ENCODE data around the gene KRTAP4-4.
"Not testable (repeated sequence)": the region's sequence is repeated elsewhere in the genome, so short reads cannot be mapped to it uniquely, and the experiment has no call there.

The KRTAP4-4 gene

GRCh38 chr17:41133880-41134735 lies 26.4 kb downstream of the KRTAP4-4 start:
- no peak for TF ChIP-seq CTCF (IDR thresholded peaks at IDR 0.05; ENCODE audit: low read length, missing control alignments)
- H3K4me3 ChIP-seq (replicated peaks; ENCODE audit: low read depth, low read length), result no peak overlapping the region
- DNase-seq (ENCODE audit: low read depth), result no peak

- no peak for DNase-seq (ENCODE audit: low read depth)
- no peak overlapping the region for H3K4me3 ChIP-seq (replicated peaks; ENCODE audit: low read depth, low read length)
- TF ChIP-seq CTCF (IDR thresholded peaks at IDR 0.05; ENCODE audit: low read length, missing control alignments), result no peak
Measured at GRCh38 chr17:41131979-41132378, 28.6 kb downstream of the KRTAP4-4 start.

GRCh38 chr17:41127371-41127770 lies 33.2 kb downstream of the KRTAP4-4 start:
- H3K4me3 ChIP-seq (replicated peaks; ENCODE audit: low read depth, low read length), result no peak overlapping the region
- TF ChIP-seq CTCF (IDR thresholded peaks at IDR 0.05; ENCODE audit: low read length, missing control alignments), result no peak
- DNase-seq (ENCODE audit: low read depth), result no peak

GRCh38 chr17:41126412-41126811 lies 34.1 kb downstream of the KRTAP4-4 start:
- H3K4me3 ChIP-seq (replicated peaks; ENCODE audit: low read depth, low read length), result no peak overlapping the region

GRCh38 chr17:41125064-41125463 lies 35.5 kb downstream of the KRTAP4-4 start:
- no peak for DNase-seq (ENCODE audit: low read depth)
- no peak for TF ChIP-seq CTCF (IDR thresholded peaks at IDR 0.05; ENCODE audit: low read length, missing control alignments)
- H3K4me3 ChIP-seq (replicated peaks; ENCODE audit: low read depth, low read length), result no peak overlapping the region

More at GRCh38 chr17:41126412-41126811, 34.1 kb downstream of the KRTAP4-4 start:
- no peak for DNase-seq (ENCODE audit: low read depth)
- TF ChIP-seq CTCF (IDR thresholded peaks at IDR 0.05; ENCODE audit: low read length, missing control alignments), result no peak

GRCh38 chr17:41123991-41124371 lies 36.6 kb downstream of the KRTAP4-4 start, which contains the start of gene KRTAP4-12:
KRTAP4-12 (minus strand) TSS chr17:41124182; CDS start chr17:41124122, 60 bp downstream.
- not testable (repeated sequence) for H3K4me3 ChIP-seq (replicated peaks; ENCODE audit: low read depth, low read length); DNase-seq (ENCODE audit: low read depth)

GRCh38 chr17:41123292-41123990 lies 37.1 kb downstream of the KRTAP4-4 start:
- H3K4me3 ChIP-seq (replicated peaks; ENCODE audit: low read depth, low read length); DNase-seq (ENCODE audit: low read depth): not testable (repeated sequence)
